HepG2 (cell line): ENCODE measurements around the gene SLC13A3. TPM values are rescaled to one million over a fixed set of nuclear protein-coding genes. Genes with fewer than 3 reads are reported as not detected.
A peak's percentile ranks its signal among the peaks of the same experiment; 100 is the strongest.

Source experiments
- AGO1 ChIP-seq: fragments of 200-400 bp; formaldehyde crosslinking; IDR thresholded peaks from 2 replicates; pipeline ENCODE4 v1.6.1; 2017; ENCODE audit warnings: mild to moderate bottlenecking, low read depth, low read length, moderate library complexity; ENCODE audit not compliant: poor library complexity, severe bottlenecking
- HNRNPL ChIP-seq: fragments of 200-400 bp; formaldehyde crosslinking; IDR thresholded peaks from 2 replicates; pipeline ENCODE4 v1.6.1; 2017; ENCODE audit warnings: mild to moderate bottlenecking, low read depth, low read length
- JUN ChIP-seq: sonication (generic); formaldehyde crosslinking; IDR thresholded peaks from 2 replicates; pipeline ENCODE4 v1.4.0; 2020; ENCODE audit warnings: mild to moderate bottlenecking, missing genetic modification reagents
- KDM6A ChIP-seq: IDR thresholded peaks from 2 replicates; pipeline ENCODE4 v1.6.1; 2016; ENCODE audit warnings: low read depth
- NCOA5 ChIP-seq: sonication (generic); formaldehyde crosslinking; IDR thresholded peaks from 2 replicates; pipeline ENCODE4 v1.4.0; 2020; ENCODE audit warnings: missing genetic modification reagents
- RBFOX2 ChIP-seq: fragments of 200-400 bp; formaldehyde crosslinking; IDR thresholded peaks from 2 replicates; pipeline ENCODE4 v1.6.1; 2017; ENCODE audit warnings: low read depth, mild to moderate bottlenecking, low read length
- ZFYVE20 ChIP-seq: sonication (generic); formaldehyde crosslinking; IDR thresholded peaks from 2 replicates; pipeline ENCODE4 v1.8.0; 2023; ENCODE audit warnings: low read depth, mild to moderate bottlenecking, moderate library complexity, missing genetic modification reagents, borderline replicate concordance
- ZNF205 ChIP-seq: IDR thresholded peaks from 2 replicates; pipeline ENCODE4 v1.6.1; 2018; ENCODE audit warnings: missing biosample characterization, missing genetic modification reagents
- ZNF30 ChIP-seq: sonication (generic); formaldehyde crosslinking; IDR thresholded peaks from 2 replicates; pipeline ENCODE4 v1.5.0; 2020; ENCODE audit warnings: mild to moderate bottlenecking, missing genetic modification reagents
- ZNF335 ChIP-seq: sonication (generic); formaldehyde crosslinking; IDR thresholded peaks from 2 replicates; pipeline ENCODE4 v1.4.0; 2020; ENCODE audit warnings: missing genetic modification reagents
- ZNF367 ChIP-seq: sonication (generic); formaldehyde crosslinking; IDR thresholded peaks from 2 replicates; pipeline ENCODE4 v1.4.0; 2020; ENCODE audit warnings: missing genetic modification reagents, borderline replicate concordance
- ZNF451 ChIP-seq: sonication (generic); formaldehyde crosslinking; IDR thresholded peaks from 2 replicates; pipeline ENCODE4 v1.5.0; 2020; ENCODE audit warnings: mild to moderate bottlenecking, missing genetic modification reagents
- ZNF496 ChIP-seq: sonication (generic); formaldehyde crosslinking; IDR thresholded peaks from 2 replicates; pipeline ENCODE4 v1.8.1; 2023; ENCODE audit warnings: mild to moderate bottlenecking, moderate library complexity, missing genetic modification reagents; ENCODE audit not compliant: insufficient replicate concordance
- polyA plus RNA-seq, 8 experiments: library from polyadenylated mRNA; depleted of rRNA in 3 of 8; stranded (reverse) in 7 of 8; unstranded in 1 of 8; fragments of >200 nt; fragmentation: Illumina TruSeq in 4 of 8; extraction: Trizol in 4 of 8; gene quantifications; 2 replicates each; pipeline versions ENCODE4 v1.2.1 to v1.2.3, GENCODE V29; 2011 to 2016; ENCODE audit warnings: low read depth in 4 of 8, missing spikeins in 1 of 8, mixed read lengths in 1 of 8; ENCODE audit not compliant: insufficient read depth in 1 of 8
- total RNA-seq, 5 experiments: library from RNA; depleted of rRNA; stranded (reverse); fragments of >200 nt; fragmentation: Illumina TruSeq; extraction: Trizol; gene quantifications; 2 replicates each; pipeline ENCODE4 v1.2.3, GENCODE V29; 2016; ENCODE audit warnings: low read depth in 1 of 5
- TF ChIP-seq, protein P1 (sequence below), 2 experiments: fragments of 450-650 bp in 1 of 2; sonication (generic) in 1 of 2; formaldehyde crosslinking in 1 of 2; IDR thresholded peaks; 2 replicates each; pipeline versions ENCODE4 v1.6.1 to v1.8.0; 2016 to 2022; ENCODE audit warnings: antibody characterized with exemption in 1 of 2, mild to moderate bottlenecking in 1 of 2, missing genetic modification reagents in 1 of 2
- TF ChIP-seq, protein P2 (sequence below): sonication (generic); formaldehyde crosslinking; IDR thresholded peaks from 2 replicates; pipeline ENCODE4 v1.4.0; 2020; ENCODE audit warnings: mild to moderate bottlenecking, missing genetic modification reagents
- TF ChIP-seq, protein P3 (sequence below): sonication (generic); formaldehyde crosslinking; IDR thresholded peaks from 2 replicates; pipeline ENCODE4 v1.5.1; 2020; ENCODE audit warnings: mild to moderate bottlenecking, missing genetic modification reagents, borderline replicate concordance
- TF ChIP-seq, protein P4 (sequence below): IDR thresholded peaks from 2 replicates; pipeline ENCODE4 v1.6.1; 2016; ENCODE audit warnings: low read depth, borderline replicate concordance

The SLC13A3 gene
- total and polyA plus RNA-seq, 2 of the 13 experiments (the other 11 are each of a cell fraction or from before 2014, with no cell fraction given) = 66.5 to 76.0 TPM

GRCh38 chr20:46607849-46608497 lies 43.3 kb downstream of the SLC13A3 start (continued):
- TF ChIP-seq, protein P1, sequence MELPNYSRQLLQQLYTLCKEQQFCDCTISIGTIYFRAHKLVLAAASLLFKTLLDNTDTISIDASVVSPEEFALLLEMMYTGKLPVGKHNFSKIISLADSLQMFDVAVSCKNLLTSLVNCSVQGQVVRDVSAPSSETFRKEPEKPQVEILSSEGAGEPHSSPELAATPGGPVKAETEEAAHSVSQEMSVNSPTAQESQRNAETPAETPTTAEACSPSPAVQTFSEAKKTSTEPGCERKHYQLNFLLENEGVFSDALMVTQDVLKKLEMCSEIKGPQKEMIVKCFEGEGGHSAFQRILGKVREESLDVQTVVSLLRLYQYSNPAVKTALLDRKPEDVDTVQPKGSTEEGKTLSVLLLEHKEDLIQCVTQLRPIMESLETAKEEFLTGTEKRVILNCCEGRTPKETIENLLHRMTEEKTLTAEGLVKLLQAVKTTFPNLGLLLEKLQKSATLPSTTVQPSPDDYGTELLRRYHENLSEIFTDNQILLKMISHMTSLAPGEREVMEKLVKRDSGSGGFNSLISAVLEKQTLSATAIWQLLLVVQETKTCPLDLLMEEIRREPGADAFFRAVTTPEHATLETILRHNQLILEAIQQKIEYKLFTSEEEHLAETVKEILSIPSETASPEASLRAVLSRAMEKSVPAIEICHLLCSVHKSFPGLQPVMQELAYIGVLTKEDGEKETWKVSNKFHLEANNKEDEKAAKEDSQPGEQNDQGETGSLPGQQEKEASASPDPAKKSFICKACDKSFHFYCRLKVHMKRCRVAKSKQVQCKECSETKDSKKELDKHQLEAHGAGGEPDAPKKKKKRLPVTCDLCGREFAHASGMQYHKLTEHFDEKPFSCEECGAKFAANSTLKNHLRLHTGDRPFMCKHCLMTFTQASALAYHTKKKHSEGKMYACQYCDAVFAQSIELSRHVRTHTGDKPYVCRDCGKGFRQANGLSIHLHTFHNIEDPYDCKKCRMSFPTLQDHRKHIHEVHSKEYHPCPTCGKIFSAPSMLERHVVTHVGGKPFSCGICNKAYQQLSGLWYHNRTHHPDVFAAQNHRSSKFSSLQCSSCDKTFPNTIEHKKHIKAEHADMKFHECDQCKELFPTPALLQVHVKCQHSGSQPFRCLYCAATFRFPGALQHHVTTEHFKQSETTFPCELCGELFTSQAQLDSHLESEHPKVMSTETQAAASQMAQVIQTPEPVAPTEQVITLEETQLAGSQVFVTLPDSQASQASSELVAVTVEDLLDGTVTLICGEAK (IDR thresholded peaks at IDR 0.05) = no peak
- TF ChIP-seq, protein P1 (CRISPR knock-in tag; IDR thresholded peaks at IDR 0.05) = no peak
- TF ChIP-seq AGO1 = no peak
- TF ChIP-seq ZNF367 (CRISPR knock-in tag) = no peak
- TF ChIP-seq ZNF205 (CRISPR knock-in tag) = no peak
- TF ChIP-seq JUN = no peak
- TF ChIP-seq ZNF496 = no peak
- TF ChIP-seq, protein P2, sequence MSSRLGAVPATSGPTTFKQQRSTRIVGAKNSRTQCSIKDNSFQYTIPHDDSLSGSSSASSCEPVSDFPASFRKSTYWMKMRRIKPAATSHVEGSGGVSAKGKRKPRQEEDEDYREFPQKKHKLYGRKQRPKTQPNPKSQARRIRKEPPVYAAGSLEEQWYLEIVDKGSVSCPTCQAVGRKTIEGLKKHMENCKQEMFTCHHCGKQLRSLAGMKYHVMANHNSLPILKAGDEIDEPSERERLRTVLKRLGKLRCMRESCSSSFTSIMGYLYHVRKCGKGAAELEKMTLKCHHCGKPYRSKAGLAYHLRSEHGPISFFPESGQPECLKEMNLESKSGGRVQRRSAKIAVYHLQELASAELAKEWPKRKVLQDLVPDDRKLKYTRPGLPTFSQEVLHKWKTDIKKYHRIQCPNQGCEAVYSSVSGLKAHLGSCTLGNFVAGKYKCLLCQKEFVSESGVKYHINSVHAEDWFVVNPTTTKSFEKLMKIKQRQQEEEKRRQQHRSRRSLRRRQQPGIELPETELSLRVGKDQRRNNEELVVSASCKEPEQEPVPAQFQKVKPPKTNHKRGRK (CRISPR knock-in tag) = no peak
- TF ChIP-seq ZFYVE20 (CRISPR knock-in tag) = no peak
- TF ChIP-seq RBFOX2 = no peak
- TF ChIP-seq KDM6A (CRISPR knock-in tag) = peak; percentile 14; the same call in 1 of the 2 replicates
- TF ChIP-seq NCOA5 (CRISPR knock-in tag) = no peak
- TF ChIP-seq ZNF30 (CRISPR knock-in tag) = no peak
- TF ChIP-seq, protein P3, sequence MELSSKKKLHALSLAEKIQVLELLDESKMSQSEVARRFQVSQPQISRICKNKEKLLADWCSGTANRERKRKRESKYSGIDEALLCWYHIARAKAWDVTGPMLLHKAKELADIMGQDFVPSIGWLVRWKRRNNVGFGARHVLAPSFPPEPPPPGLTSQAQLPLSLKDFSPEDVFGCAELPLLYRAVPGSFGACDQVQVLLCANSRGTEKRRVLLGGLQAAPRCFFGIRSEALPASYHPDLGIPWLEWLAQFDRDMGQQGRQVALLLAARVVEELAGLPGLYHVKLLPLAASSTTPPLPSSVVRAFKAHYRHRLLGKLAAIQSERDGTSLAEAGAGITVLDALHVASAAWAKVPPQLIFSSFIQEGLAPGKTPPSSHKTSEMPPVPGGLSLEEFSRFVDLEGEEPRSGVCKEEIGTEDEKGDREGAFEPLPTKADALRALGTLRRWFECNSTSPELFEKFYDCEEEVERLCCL (CRISPR knock-in tag) = no peak; the same call in 1 of the 2 replicates
- 0 out of 2 replicates have a peak, but pooled peaks have one; percentile 18 for TF ChIP-seq HNRNPL
- TF ChIP-seq, protein P4, sequence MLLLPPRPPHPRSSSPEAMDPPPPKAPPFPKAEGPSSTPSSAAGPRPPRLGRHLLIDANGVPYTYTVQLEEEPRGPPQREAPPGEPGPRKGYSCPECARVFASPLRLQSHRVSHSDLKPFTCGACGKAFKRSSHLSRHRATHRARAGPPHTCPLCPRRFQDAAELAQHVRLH (CRISPR knock-in tag) = no peak
- TF ChIP-seq ZNF451 = no peak
- TF ChIP-seq ZNF335 (CRISPR knock-in tag) = no peak
